H1 (cell line): ENCODE data around the gene TBX2. TPM values are rescaled to one million over a fixed set of nuclear protein-coding genes. Genes with fewer than 3 reads are reported as not detected.

Experiments used
- CTCF ChIA-PET: fragments of 300-600 bp; sonication (Branson Sonifier 250); formaldehyde crosslinking; loops from one replicate; lab custom pipeline; 2021; ENCODE audit not compliant: partially characterized antibody; lab: Charles Lee
- POLR2A ChIA-PET: fragments of 300-600 bp; sonication (Branson Sonifier 250); formaldehyde crosslinking; loops from one replicate; lab custom pipeline; 2021; ENCODE audit warnings: inconsistent platforms; ENCODE audit not compliant: partially characterized antibody; lab: Charles Lee
- DNase-seq, 2 experiments: peaks; one replicate each; pipeline versions ENCODE4 v3.0.0 to v3.0.0-alpha.2; 2010 to 2022; ENCODE audit warnings: low spot score in 2 of 2, low read depth in 1 of 2, mixed read lengths in 1 of 2
- FAIRE-seq: peaks from 2 replicates; lab custom pipeline; 2011; peaks lifted over from hg19 to GRCh38; lab: Jason Lieb, UNC
- H2AFZ ChIP-seq: 2 replicates; pipeline ENCODE4 v1.8.1; 2012; ENCODE audit warnings: low read length, inconsistent platforms
- H2AK5ac ChIP-seq: 2 replicates; pipeline ENCODE4 v1.6.1; 2013; ENCODE audit warnings: low read depth, low read length
- H2BK120ac ChIP-seq: replicated peaks from 2 replicates; pipeline ENCODE3; 2013; ENCODE audit warnings: low read depth, low read length, inconsistent platforms
- H2BK12ac ChIP-seq: 2 replicates; pipeline ENCODE4 v1.6.1; 2013; ENCODE audit warnings: low read depth, low read length
- H2BK15ac ChIP-seq: 2 replicates; pipeline ENCODE4 v1.6.1; 2013; ENCODE audit warnings: low read length
- H2BK20ac ChIP-seq: 2 replicates; pipeline ENCODE4 v1.6.1; 2013; ENCODE audit warnings: low read length
- H2BK5ac ChIP-seq: 2 replicates; pipeline ENCODE4 v1.6.1; 2013; ENCODE audit warnings: low read depth, low read length
- H3K14ac ChIP-seq: 2 replicates; pipeline ENCODE4 v1.6.1; 2013; ENCODE audit warnings: inconsistent platforms; ENCODE audit not compliant: insufficient read length
- H3K18ac ChIP-seq: 2 replicates; pipeline ENCODE4 v1.6.1; 2013; ENCODE audit warnings: low read length; ENCODE audit errors: extremely low read depth
- H3K23ac ChIP-seq: 2 replicates; pipeline ENCODE4 v1.6.1; 2013; ENCODE audit warnings: inconsistent platforms; ENCODE audit not compliant: insufficient read length
- H3K23me2 ChIP-seq: 2 replicates; pipeline ENCODE4 v1.6.1; 2013; ENCODE audit warnings: low read depth, low read length
- H3K27ac ChIP-seq: 2 replicates; pipeline ENCODE4 v1.6.1; 2011; ENCODE audit warnings: low read depth, low read length, inconsistent platforms
- H3K27me3 ChIP-seq, 4 experiments: replicated peaks in 1 of 4; 1 replicate in 1 of 4; 2 replicates in 3 of 4; pipeline versions ENCODE4 v1.6.1 to v1.8.1; 2011 to 2013; ENCODE audit warnings: low read length in 3 of 4, mild to moderate bottlenecking in 3 of 4, inconsistent platforms in 2 of 4, mixed read lengths in 2 of 4, moderate library complexity in 1 of 4; ENCODE audit not compliant: control insufficient read depth in 3 of 4, insufficient read depth in 3 of 4; ENCODE audit errors: extremely low read depth in 1 of 4
- H3K36me3 ChIP-seq, 4 experiments: 2 replicates each; pipeline versions ENCODE4 v1.6.1 to v1.8.1; 2011 to 2013; ENCODE audit warnings: mild to moderate bottlenecking in 4 of 4, low read length in 3 of 4, moderate library complexity in 2 of 4, control low read depth in 1 of 4, inconsistent platforms in 1 of 4; ENCODE audit not compliant: insufficient read depth in 4 of 4, control insufficient read depth in 2 of 4
- H3K4ac ChIP-seq: replicated peaks from 2 replicates; pipeline ENCODE3; 2013; ENCODE audit warnings: low read length, low read depth, mixed read lengths, inconsistent platforms; ENCODE audit not compliant: insufficient read length
- H3K4me1 ChIP-seq, 4 experiments: replicated peaks in 1 of 4; 1 replicate in 1 of 4; 2 replicates in 3 of 4; pipeline versions ENCODE4 v1.6.1 to v1.8.1; 2011 to 2013; ENCODE audit warnings: low read length in 3 of 4, inconsistent platforms in 2 of 4, mixed read lengths in 1 of 4; ENCODE audit not compliant: insufficient read depth in 4 of 4, control insufficient read depth in 3 of 4
- H3K4me2 ChIP-seq, 2 experiments: 2 replicates each; pipeline versions ENCODE4 v1.6.1 to v1.8.1; 2011 to 2013; ENCODE audit warnings: low read depth in 2 of 2, low read length in 2 of 2, control low read depth in 1 of 2, inconsistent platforms in 1 of 2, mild to moderate bottlenecking in 1 of 2; ENCODE audit not compliant: insufficient read depth in 1 of 2
- H3K4me3 ChIP-seq, 4 experiments: fragments of 200-600, 300-600 bp in 1 of 4; sonication (generic), shearing (Covaris generic), sonication (Bioruptor Twin) in 1 of 4; 2 replicates each; pipeline versions ENCODE4 v1.5.1 to v1.8.1; 2011 to 2016; ENCODE audit warnings: low read length in 4 of 4, low read depth in 3 of 4, control low read depth in 2 of 4, inconsistent platforms in 2 of 4, mild to moderate bottlenecking in 2 of 4, mixed read lengths in 1 of 4, moderate library complexity in 1 of 4; ENCODE audit not compliant: insufficient read depth in 2 of 4; ENCODE audit errors: extremely low read depth in 1 of 4
- H3K56ac ChIP-seq: replicated peaks from 2 replicates; pipeline ENCODE3; 2013; ENCODE audit warnings: low read depth, mild to moderate bottlenecking, mixed read lengths, low read length, inconsistent platforms; ENCODE audit not compliant: insufficient read length
- H3K79me1 ChIP-seq: 2 replicates; pipeline ENCODE4 v1.6.1; 2013; ENCODE audit warnings: low read depth, low read length, control low read depth
- H3K79me2 ChIP-seq, 2 experiments: 2 replicates each; pipeline versions ENCODE4 v1.6.1 to v1.8.1; 2012 to 2013; ENCODE audit warnings: low read length in 2 of 2, mild to moderate bottlenecking in 2 of 2, inconsistent platforms in 1 of 2; ENCODE audit not compliant: insufficient read depth in 2 of 2, control insufficient read depth in 1 of 2
- H3K9ac ChIP-seq, 4 experiments: replicated peaks in 1 of 4; 1 replicate in 1 of 4; 2 replicates in 3 of 4; pipeline versions ENCODE4 v1.6.1 to v1.8.1; 2011 to 2013; ENCODE audit warnings: low read depth in 3 of 4, low read length in 3 of 4, control low read depth in 2 of 4, mild to moderate bottlenecking in 2 of 4, moderate library complexity in 2 of 4, inconsistent platforms in 1 of 4; ENCODE audit errors: extremely low read depth in 1 of 4
- H3K9me3 ChIP-seq, 2 experiments: 2 replicates each; pipeline versions ENCODE4 v1.6.1 to v1.8.1; 2012 to 2013; ENCODE audit warnings: mild to moderate bottlenecking in 2 of 2, moderate library complexity in 2 of 2, control low read depth in 1 of 2, inconsistent platforms in 1 of 2, low read depth in 1 of 2, low read length in 1 of 2, mixed read lengths in 1 of 2; ENCODE audit not compliant: insufficient read depth in 2 of 2
- H4K20me1 ChIP-seq, 2 experiments: replicated peaks in 1 of 2; 2 replicates each; pipeline versions ENCODE3 to v1.8.1; 2011 to 2013; ENCODE audit warnings: inconsistent platforms in 2 of 2, low read length in 2 of 2, mild to moderate bottlenecking in 1 of 2; ENCODE audit not compliant: insufficient read depth in 2 of 2, control insufficient read depth in 1 of 2
- H4K5ac ChIP-seq: 2 replicates; pipeline ENCODE4 v1.6.1; 2013; ENCODE audit warnings: low read length, low read depth, mixed read lengths, inconsistent platforms; ENCODE audit not compliant: insufficient read length
- H4K8ac ChIP-seq: 2 replicates; pipeline ENCODE4 v1.8.0; 2013; ENCODE audit warnings: mild to moderate bottlenecking, moderate library complexity, low read length, inconsistent platforms; ENCODE audit not compliant: insufficient read depth; ENCODE audit errors: extremely low read depth
- H4K91ac ChIP-seq: replicated peaks from 2 replicates; pipeline ENCODE3; 2013; ENCODE audit warnings: low read length, mixed read lengths, inconsistent platforms; ENCODE audit not compliant: insufficient read length
- ATF3 ChIP-seq: IDR thresholded peaks from 2 replicates; pipeline ENCODE4 v1.6.1; 2011; ENCODE audit warnings: low read depth, mild to moderate bottlenecking, low read length; ENCODE audit not compliant: insufficient read depth
- polyA plus RNA-seq, 7 experiments: library from polyadenylated mRNA; depleted of rRNA in 3 of 7; stranded (reverse) in 5 of 7; unstranded in 2 of 7; fragments of >200 nt in 5 of 7; fragments of 200-250 nt in 2 of 7; gene quantifications; 1 replicate in 5 of 7; 2 replicates in 1 of 7; 4 replicates in 1 of 7; pipeline versions ENCODE4 v1.2.1 to v1.2.3, GENCODE V29; 2011 to 2013; ENCODE audit warnings: missing spikeins in 2 of 7, mixed read lengths in 2 of 7
- total RNA-seq: library from RNA; stranded (reverse); fragmentation: NEBNext Ultra II Directional; extraction: Animal tissue kit (Norgen Biotek cat#: 25700); gene quantifications from 2 replicates; pipeline ENCODE4 v1.2.1, GENCODE V29; 2021

Gene TBX2
- total and polyA plus RNA-seq, 2 of the 8 experiments (the other 6 are each of a cell fraction or from before 2014, with no cell fraction given): not detected

GRCh38 chr17:61440697-61441096, 41.1 kb downstream of the TBX2 start:
- Histone ChIP-seq H2BK120ac (no peak overlapping the region), H3K4me2 (no peak overlapping the region), H3K23ac (no peak overlapping the region), H3K36me3 (no peaks in the 10 kb centered on the region), H4K5ac (no peak overlapping the region), H2BK15ac (no peak overlapping the region), H3K14ac (no peak overlapping the region), H3K4me3 (no peak overlapping the region), H3K18ac (no peak overlapping the region), H3K79me2 (no peaks in the 10 kb centered on the region), H3K4me1 (0 out of 7 replicates have a peak, but pooled peaks cover 0 to 3% (median 0%) of the 10 kb centered on the region in 4 experiments), H4K91ac (no peak overlapping the region), H4K8ac (no peak overlapping the region), H3K9ac (no peak overlapping the region), H3K27ac (no peak overlapping the region), H3K4ac (no peak overlapping the region), H3K23me2 (no peaks in the 10 kb centered on the region), H2AK5ac (no peak overlapping the region), H3K56ac (no peak overlapping the region), H2BK5ac (no peak overlapping the region), H2BK12ac (no peak overlapping the region), H2BK20ac (no peak overlapping the region), H3K79me1 (no peaks in the 10 kb centered on the region), H3K27me3 (no peaks in the 10 kb centered on the region), H3K9me3 (no peaks in the 10 kb centered on the region; a peak in 2 of 4 replicates), H2AFZ (no peak overlapping the region), H4K20me1 (no peaks in the 10 kb centered on the region)
- CTCF ChIA-PET: interaction anchor here (0.9 to 3.9 kb wide), 3 partner anchors 10 to 134 kb away, joined by 4 to 19 read pairs (median 5); no protein-coding TSS in a partner anchor
- DNase-seq: no peak
- POLR2A ChIA-PET: interaction anchor here (1.2 to 2.3 kb wide), 2 partner anchors 8 to 14 kb away, joined by 4 to 7 read pairs; no protein-coding TSS in a partner anchor
- FAIRE-seq: no peak
- TF ChIP-seq ATF3: no peak
